ENCODE results near the gene PLXNA4. TPM values are rescaled to one million over a fixed set of nuclear protein-coding genes. Genes with fewer than 3 reads are reported as not detected.
"Not testable (repeated sequence)": the region's sequence is repeated elsewhere in the genome, so short reads cannot be mapped to it uniquely, and the experiment has no call there.

PLXNA4 gene
- total RNA-seq, 1 donor from 2014 or later = 13.6 TPM

DNA sequence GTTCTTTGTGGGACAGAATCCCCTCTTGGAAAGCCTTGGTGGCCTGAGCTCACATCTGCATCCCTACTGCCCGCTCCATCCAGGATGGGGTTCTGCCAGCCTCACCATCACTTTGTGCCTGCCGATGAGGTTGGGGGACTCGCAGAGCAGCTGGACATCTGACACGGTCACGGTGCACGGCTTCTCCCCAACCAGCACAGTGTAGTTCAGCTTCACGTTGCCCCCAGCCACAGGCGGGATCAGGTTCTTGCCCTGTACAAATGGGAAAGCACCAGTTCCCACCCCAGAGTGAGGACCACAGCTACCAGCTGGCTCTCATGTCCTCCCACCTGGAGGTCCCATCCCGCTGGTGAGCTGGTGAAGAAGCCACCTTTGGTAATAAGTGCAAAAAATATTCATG lies 395.8 kb downstream of the PLXNA4 start:
- H3K36me3 Mint-ChIP-seq = no peaks in the 10 kb centered on the region
- no peaks in the 10 kb centered on the region for H3K27me3 Mint-ChIP-seq
- H3K4me1 Mint-ChIP-seq (ENCODE audit: unreplicated experiment) = no peaks in the 10 kb centered on the region
- no peak overlapping the region for H3K4me3 Mint-ChIP-seq
- H3K27ac Mint-ChIP-seq = no peak overlapping the region
- no peaks in the 10 kb centered on the region for H3K9me3 Mint-ChIP-seq
- no peak for TF ChIP-seq CTCF (conservative IDR thresholded peaks at IDR 0.05)
- DNase-seq (ENCODE audit: extremely low spot score, unreplicated experiment) = no peak

DNA sequence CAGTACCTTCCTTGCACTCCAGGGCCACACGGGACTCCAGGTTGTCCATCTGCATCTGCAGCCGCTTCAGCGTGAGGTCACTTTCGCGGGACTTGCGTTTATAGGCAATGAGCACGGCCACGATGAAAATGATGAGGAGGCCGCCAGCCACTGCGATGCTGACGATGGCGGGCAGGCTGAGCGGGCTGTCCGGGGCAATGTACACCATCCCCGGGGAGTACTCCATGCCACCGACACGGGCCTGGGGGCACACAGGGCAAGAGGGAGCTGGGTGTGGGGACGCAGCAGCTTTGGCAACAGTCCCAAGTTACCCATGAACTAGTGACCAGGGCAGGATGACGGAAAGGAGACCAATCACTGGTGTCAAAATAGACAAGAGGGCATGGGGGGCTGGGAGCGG lies 396.6 kb downstream of the PLXNA4 start:
- H3K27me3 Mint-ChIP-seq = no peaks in the 10 kb centered on the region
- no peaks in the 10 kb centered on the region for H3K36me3 Mint-ChIP-seq
- H3K4me1 Mint-ChIP-seq (ENCODE audit: unreplicated experiment) = no peaks in the 10 kb centered on the region
- DNase-seq (ENCODE audit: extremely low spot score, unreplicated experiment) = no peak
- no peak for TF ChIP-seq CTCF (conservative IDR thresholded peaks at IDR 0.05)
- no peak overlapping the region for H3K27ac Mint-ChIP-seq
- no peak overlapping the region for H3K4me3 Mint-ChIP-seq
- no peaks in the 10 kb centered on the region for H3K9me3 Mint-ChIP-seq

GRCh38 chr7:132179080-132179430 lies 397.2 kb downstream of the PLXNA4 start:
- no peaks in the 10 kb centered on the region for H3K27me3 Mint-ChIP-seq
- H3K4me3 Mint-ChIP-seq = no peak overlapping the region
- H3K4me1 Mint-ChIP-seq (ENCODE audit: unreplicated experiment) = no peaks in the 10 kb centered on the region
- H3K9me3 Mint-ChIP-seq = no peaks in the 10 kb centered on the region
- TF ChIP-seq CTCF (conservative IDR thresholded peaks at IDR 0.05) = no peak
- no peaks in the 10 kb centered on the region for H3K36me3 Mint-ChIP-seq
- no peak overlapping the region for H3K27ac Mint-ChIP-seq
- no peak for DNase-seq (ENCODE audit: extremely low spot score, unreplicated experiment)

- DNase-seq (ENCODE audit: extremely low spot score, unreplicated experiment); H3K27ac Mint-ChIP-seq; H3K4me3 Mint-ChIP-seq; H3K36me3 Mint-ChIP-seq; H3K27me3 Mint-ChIP-seq; H3K4me1 Mint-ChIP-seq (ENCODE audit: unreplicated experiment); H3K9me3 Mint-ChIP-seq: not testable (repeated sequence)
Observed at GRCh38 chr7:132178402-132179079, 397.7 kb downstream of the PLXNA4 start.

- DNase-seq (ENCODE audit: extremely low spot score, unreplicated experiment) = no peak
- Mint-ChIP-seq H3K4me3 (no peak overlapping the region), H3K36me3 (no peaks in the 10 kb centered on the region), H3K27ac (no peak overlapping the region), H3K27me3 (no peaks in the 10 kb centered on the region), H3K9me3 (no peaks in the 10 kb centered on the region), H3K4me1 (ENCODE audit: unreplicated experiment) (no peaks in the 10 kb centered on the region)
- no peak for TF ChIP-seq CTCF (conservative IDR thresholded peaks at IDR 0.05)
Observed at GRCh38 chr7:132177708-132178401, 398.4 kb downstream of the PLXNA4 start.

GRCh38 chr7:132176719-132177118 lies 399.6 kb downstream of the PLXNA4 start:
- Mint-ChIP-seq H3K27ac (no peak overlapping the region), H3K4me1 (ENCODE audit: unreplicated experiment) (no peaks in the 10 kb centered on the region), H3K27me3 (no peaks in the 10 kb centered on the region), H3K9me3 (no peaks in the 10 kb centered on the region), H3K36me3 (no peaks in the 10 kb centered on the region), H3K4me3 (no peak overlapping the region)
- no peak for TF ChIP-seq CTCF (conservative IDR thresholded peaks at IDR 0.05)
- DNase-seq (ENCODE audit: extremely low spot score, unreplicated experiment) = no peak

Data from type B pancreatic cell (in vitro differentiated cells).